Dedifferentiated amniotic fluid mesenchymal stem cell (primary cell): Measurements from ENCODE around the gene PLEKHH1.
"Not testable (repeated sequence)": the region's sequence is repeated elsewhere in the genome, so short reads cannot be mapped to it uniquely, and the experiment has no call there.

ENCODE experiments used
- DNase-seq: peaks from one replicate; pipeline ENCODE4 v3.0.0-alpha.2; 2016; ENCODE audit errors: extremely low spot score

Gene PLEKHH1

GRCh38 chr14:67532606-67532997, 488 bp upstream of the PLEKHH1 start:
- DNase-seq, result no peak

GRCh38 chr14:67533754-67534085, 630 bp downstream of the PLEKHH1 start:
- DNase-seq, result no peak

GRCh38 chr14:67536087-67536486, 3.0 kb downstream of the PLEKHH1 start:
- no peak for DNase-seq

GRCh38 chr14:67537736-67538135, 4.6 kb downstream of the PLEKHH1 start:
- DNase-seq, result no peak

- no peak for DNase-seq
Measured at GRCh38 chr14:67538501-67538900, 5.4 kb downstream of the PLEKHH1 start.

GRCh38 chr14:67539116-67539515, 6.0 kb downstream of the PLEKHH1 start:
- no peak for DNase-seq

- DNase-seq, result no peak
Measured at GRCh38 chr14:67541448-67542387, 8.6 kb downstream of the PLEKHH1 start.

- DNase-seq, result not testable (repeated sequence)
Measured at GRCh38 chr14:67542620-67543019, 9.5 kb downstream of the PLEKHH1 start.

GRCh38 chr14:67544590-67544989, 11.5 kb downstream of the PLEKHH1 start:
- no peak for DNase-seq

- no peak for DNase-seq
Measured at GRCh38 chr14:67547224-67547780, 14.2 kb downstream of the PLEKHH1 start.

- DNase-seq, result no peak
Measured at GRCh38 chr14:67549734-67550133, 16.6 kb downstream of the PLEKHH1 start.

GRCh38 chr14:67551123-67551522, 18.0 kb downstream of the PLEKHH1 start:
- no peak for DNase-seq

GRCh38 chr14:67551940-67552339, 18.9 kb downstream of the PLEKHH1 start:
- DNase-seq, result no peak

GRCh38 chr14:67553547-67553946, 20.5 kb downstream of the PLEKHH1 start:
- DNase-seq, result no peak

GRCh38 chr14:67554341-67554740, 21.3 kb downstream of the PLEKHH1 start:
- no peak for DNase-seq

GRCh38 chr14:67555518-67556090, 22.5 kb downstream of the PLEKHH1 start:
- no peak for DNase-seq

GRCh38 chr14:67556671-67557070, 23.6 kb downstream of the PLEKHH1 start:
- DNase-seq, result no peak

- DNase-seq, result no peak
Measured at GRCh38 chr14:67557118-67557517, 24.0 kb downstream of the PLEKHH1 start.

GRCh38 chr14:67557656-67558055, 24.6 kb downstream of the PLEKHH1 start:
- no peak for DNase-seq

- DNase-seq, result no peak
Measured at GRCh38 chr14:67559639-67560038, 26.5 kb downstream of the PLEKHH1 start.

- no peak for DNase-seq
Measured at GRCh38 chr14:67562025-67562775, 29.1 kb downstream of the PLEKHH1 start.

- no peak for DNase-seq
Measured at GRCh38 chr14:67562776-67563150, 29.7 kb downstream of the PLEKHH1 start.
